Adrenal gland (tissue), 5 donors: ENCODE results near the gene PIEZO1.

Experiments
- POLR2A ChIP-seq, 2 donors: fragments of 450-650 bp; IDR thresholded peaks; one replicate each; pipeline ENCODE4 v1.6.1; 2017; ENCODE audit warnings: antibody characterized with exemption in 2 of 2, mild to moderate bottlenecking in 2 of 2, moderate library complexity in 1 of 2
- TF ChIP-seq, protein P1 (sequence below), 6 experiments: fragments of 450-650 bp in 4 of 6; fragments of 200-600 bp in 2 of 6; sonication (generic) in 1 of 6; IDR thresholded peaks; 1 replicate in 5 of 6; 2 replicates in 1 of 6; pipeline versions ENCODE4 v1.5.1 to v1.8.0; 2016 to 2021; ENCODE audit warnings: antibody characterized with exemption in 6 of 6, mild to moderate bottlenecking in 2 of 6, moderate library complexity in 1 of 6
- donor health status: DM: no; HTN: no; CAD: no.

DNA sequence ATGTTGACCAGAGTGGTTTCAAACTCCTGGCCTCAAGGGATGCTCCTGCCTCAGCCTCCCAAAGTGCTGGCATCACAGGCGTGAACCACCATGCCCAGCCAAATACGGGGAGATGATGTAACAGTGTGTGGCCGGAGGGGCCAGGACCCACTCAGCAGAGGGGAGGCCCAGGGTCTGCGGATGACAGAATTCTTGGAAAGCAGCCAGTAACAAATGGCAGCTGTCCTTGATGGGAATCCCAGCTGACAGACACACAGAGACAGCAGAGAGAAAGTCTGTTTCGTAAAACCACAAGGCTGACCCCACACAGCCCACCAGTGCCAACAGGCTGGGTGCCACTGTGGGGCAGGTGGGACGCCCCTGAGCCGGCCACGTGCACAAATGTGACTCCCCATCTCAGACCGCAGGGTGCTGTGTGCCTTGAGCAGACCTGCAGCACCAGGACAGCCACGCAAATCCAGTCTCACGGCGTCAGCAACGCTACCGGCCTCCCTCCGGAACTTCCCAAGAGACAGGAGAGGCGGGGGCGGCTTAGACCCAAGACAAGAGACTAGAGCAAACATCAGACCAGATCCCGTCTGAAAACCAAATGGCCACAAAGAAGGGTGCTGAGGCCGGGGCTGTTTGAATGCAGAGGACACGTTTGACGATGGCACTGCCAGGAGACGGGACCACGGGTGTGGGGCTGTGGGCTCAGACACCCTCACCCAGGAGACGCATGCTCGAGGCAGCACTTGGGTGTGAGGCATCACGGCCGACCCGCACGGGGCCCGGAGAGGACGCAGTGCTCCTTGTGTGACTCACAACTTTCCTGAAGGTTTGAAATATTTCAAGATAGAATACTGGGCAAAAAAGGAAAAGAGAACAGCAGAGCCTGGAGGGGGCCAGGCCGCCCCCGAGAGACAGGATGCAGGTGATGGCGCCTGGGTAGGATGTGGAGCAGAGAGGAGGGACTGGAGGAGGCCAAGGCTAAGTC lies 54.1 kb downstream of the PIEZO1 start:
- no peak for TF ChIP-seq POLR2A (IDR thresholded peaks at IDR 0.05)
- TF ChIP-seq, protein P1, sequence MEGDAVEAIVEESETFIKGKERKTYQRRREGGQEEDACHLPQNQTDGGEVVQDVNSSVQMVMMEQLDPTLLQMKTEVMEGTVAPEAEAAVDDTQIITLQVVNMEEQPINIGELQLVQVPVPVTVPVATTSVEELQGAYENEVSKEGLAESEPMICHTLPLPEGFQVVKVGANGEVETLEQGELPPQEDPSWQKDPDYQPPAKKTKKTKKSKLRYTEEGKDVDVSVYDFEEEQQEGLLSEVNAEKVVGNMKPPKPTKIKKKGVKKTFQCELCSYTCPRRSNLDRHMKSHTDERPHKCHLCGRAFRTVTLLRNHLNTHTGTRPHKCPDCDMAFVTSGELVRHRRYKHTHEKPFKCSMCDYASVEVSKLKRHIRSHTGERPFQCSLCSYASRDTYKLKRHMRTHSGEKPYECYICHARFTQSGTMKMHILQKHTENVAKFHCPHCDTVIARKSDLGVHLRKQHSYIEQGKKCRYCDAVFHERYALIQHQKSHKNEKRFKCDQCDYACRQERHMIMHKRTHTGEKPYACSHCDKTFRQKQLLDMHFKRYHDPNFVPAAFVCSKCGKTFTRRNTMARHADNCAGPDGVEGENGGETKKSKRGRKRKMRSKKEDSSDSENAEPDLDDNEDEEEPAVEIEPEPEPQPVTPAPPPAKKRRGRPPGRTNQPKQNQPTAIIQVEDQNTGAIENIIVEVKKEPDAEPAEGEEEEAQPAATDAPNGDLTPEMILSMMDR (IDR thresholded peaks at IDR 0.05), result no peak
